Right lung (tissue), 10 donors: ENCODE results near the gene TOMM70. TPM values are rescaled to one million over a fixed set of nuclear protein-coding genes. Genes with fewer than 3 reads are reported as not detected.
"Not testable (repeated sequence)": the region's sequence is repeated elsewhere in the genome, so short reads cannot be mapped to it uniquely, and the experiment has no call there.

Experiments used
- DNase-seq, 2 donors: peaks; one replicate each; pipeline ENCODE4 v3.0.0-alpha.2; 2013
- long read RNA-seq, 8 donors: transcript quantifications; one replicate each; lab custom pipeline, GENCODE V29; 2026
- polyA plus RNA-seq, 5 donors: library from polyadenylated mRNA; unstranded; fragments of 120-200 nt; gene quantifications; one replicate each; pipeline versions ENCODE4 v1.2.1 to v1.2.3, GENCODE V29; 2013; ENCODE audit warnings: inconsistent platforms in 1 of 5, low replicate concordance in 1 of 5; ENCODE audit not compliant: insufficient read length in 5 of 5, insufficient read depth in 1 of 5

The TOMM70 gene
- polyA plus RNA-seq, result 10 to 100 TPM; 47.5 to 68.0 (median 61.9) TPM
- long read RNA-seq, donor 1, full-length matches to known transcripts, result 9 of 41 reads
- long read RNA-seq, donor 1, partial matches to known transcripts, result 32 of 41 reads
- long read RNA-seq, donor 1, other reads (novel, unspliced or antisense), result 0 of 41 reads
- long read RNA-seq, donor 2, full-length matches to known transcripts, result 12 of 12 reads
- long read RNA-seq, donor 2, partial matches to known transcripts, result 0 of 12 reads
- long read RNA-seq, donor 2, other reads (novel, unspliced or antisense), result 0 of 12 reads
- long read RNA-seq, donor 3, full-length matches to known transcripts, result 11 of 11 reads
- long read RNA-seq, donor 3, partial matches to known transcripts, result 0 of 11 reads
- long read RNA-seq, donor 3, other reads (novel, unspliced or antisense), result 0 of 11 reads
- long read RNA-seq, donor 4, full-length matches to known transcripts, result 5 of 5 reads
- long read RNA-seq, donor 4, partial matches to known transcripts, result 0 of 5 reads
- long read RNA-seq, donor 4, other reads (novel, unspliced or antisense), result 0 of 5 reads
- long read RNA-seq, donor 5, full-length matches to known transcripts, result 8 of 65 reads
- long read RNA-seq, donor 5, partial matches to known transcripts, result 51 of 65 reads
- long read RNA-seq, donor 5, other reads (novel, unspliced or antisense), result 6 of 65 reads
- long read RNA-seq, donor 6, full-length matches to known transcripts, result 8 of 14 reads
- long read RNA-seq, donor 6, partial matches to known transcripts, result 6 of 14 reads
- long read RNA-seq, donor 6, other reads (novel, unspliced or antisense), result 0 of 14 reads
- long read RNA-seq, donor 7, full-length matches to known transcripts, result 9 of 15 reads
- long read RNA-seq, donor 7, partial matches to known transcripts, result 6 of 15 reads
- long read RNA-seq, donor 7, other reads (novel, unspliced or antisense), result 0 of 15 reads
- long read RNA-seq, donor 8, full-length matches to known transcripts, result 2 of 20 reads
- long read RNA-seq, donor 8, partial matches to known transcripts, result 18 of 20 reads
- long read RNA-seq, donor 8, other reads (novel, unspliced or antisense), result 0 of 20 reads

- peak; percentile 97 to 98 for DNase-seq
These were observed at the start of gene TOMM70, which contains the start of gene LNP1 for GRCh38 chr3:100400780-100401673. TSS of gene TOMM70 (minus strand) at chr3:100401089. CDS start at chr3:100400949, 140 bp downstream. TSS of gene LNP1 (plus strand) at chr3:100401539. CDS start at chr3:100429730, 28,191 bp downstream.

DNA sequence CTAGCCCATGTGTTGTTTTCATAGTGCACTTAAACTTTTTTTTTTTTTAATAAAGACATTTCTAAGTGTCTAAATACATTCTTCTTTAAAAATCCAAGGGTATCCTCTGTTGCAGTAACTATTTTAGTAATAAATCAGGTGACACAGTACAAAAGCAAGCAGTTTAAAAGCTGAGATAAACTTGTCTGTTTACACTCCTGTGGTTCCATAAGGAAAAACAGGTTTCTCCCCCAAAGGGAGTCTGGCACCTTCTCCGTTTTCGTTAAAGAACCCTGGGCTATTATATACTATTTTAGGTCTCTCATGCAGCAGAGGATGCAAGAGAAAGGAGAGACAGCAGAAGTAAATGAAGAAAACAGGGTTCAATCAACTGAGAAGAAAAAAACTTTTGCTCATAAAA lies 48.3 kb upstream of the TOMM70 start:
- DNase-seq, result no peak

GRCh38 chr3:100448079-100448478 lies 47.2 kb upstream of the TOMM70 start:
- no peak for DNase-seq

DNA sequence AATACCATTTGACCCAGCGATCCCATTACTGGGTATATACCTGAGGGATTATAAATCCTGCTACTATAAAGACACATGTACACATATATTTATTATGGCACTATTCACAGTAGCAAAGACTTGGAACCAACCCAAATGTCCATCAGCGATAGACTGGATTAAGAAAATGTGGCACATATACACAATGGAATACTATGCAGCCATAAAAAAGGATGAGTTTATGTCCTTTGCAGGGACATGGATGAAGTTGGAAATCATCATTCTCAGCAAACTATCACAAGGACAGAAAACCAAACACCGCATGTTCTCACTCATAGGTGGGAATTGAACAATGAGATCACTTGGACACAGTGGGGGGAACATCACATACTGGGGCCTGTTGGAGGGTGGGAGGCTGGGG lies 46.2 kb upstream of the TOMM70 start:
- not testable (repeated sequence) for DNase-seq

DNA sequence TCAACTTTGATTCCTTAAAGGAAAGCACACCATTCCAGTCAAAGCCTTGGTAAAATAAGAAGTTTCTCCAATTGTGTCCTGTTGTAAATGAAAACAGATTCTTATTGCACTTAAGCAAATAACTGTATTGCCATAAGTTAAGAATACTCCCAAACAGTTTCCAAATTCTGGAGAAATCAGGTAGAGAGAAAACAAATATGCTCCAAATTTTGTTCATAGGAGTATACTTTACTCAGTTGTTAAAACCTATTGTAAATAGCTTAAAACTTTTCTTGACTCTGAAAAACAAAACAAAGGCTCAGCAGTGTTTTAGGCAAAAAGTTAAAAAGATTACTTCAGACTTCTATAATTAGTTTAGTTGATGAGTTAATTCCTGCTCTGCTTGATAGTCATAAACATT lies 42.8 kb upstream of the TOMM70 start:
- DNase-seq, result no peak

DNA sequence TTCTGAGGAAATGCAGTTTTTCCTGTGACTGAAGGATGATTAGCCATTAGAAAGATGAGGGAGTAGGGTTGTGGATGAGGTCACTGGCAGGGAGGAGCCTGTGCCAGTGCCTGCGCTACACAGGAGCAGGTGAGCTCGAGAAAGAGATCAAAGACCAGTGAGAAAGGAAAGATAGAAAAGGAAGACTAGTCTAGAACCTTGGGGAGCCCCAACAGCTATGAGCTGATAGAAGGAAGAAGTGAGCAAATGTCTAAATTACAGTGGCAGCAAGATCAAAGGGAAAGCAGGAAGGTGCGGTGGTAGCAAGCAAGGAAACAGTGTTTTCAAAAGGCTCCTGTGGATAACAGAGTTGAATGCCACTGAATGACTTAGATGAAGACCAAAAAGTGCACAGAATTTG lies 40.0 kb upstream of the TOMM70 start:
- no peak for DNase-seq

DNA sequence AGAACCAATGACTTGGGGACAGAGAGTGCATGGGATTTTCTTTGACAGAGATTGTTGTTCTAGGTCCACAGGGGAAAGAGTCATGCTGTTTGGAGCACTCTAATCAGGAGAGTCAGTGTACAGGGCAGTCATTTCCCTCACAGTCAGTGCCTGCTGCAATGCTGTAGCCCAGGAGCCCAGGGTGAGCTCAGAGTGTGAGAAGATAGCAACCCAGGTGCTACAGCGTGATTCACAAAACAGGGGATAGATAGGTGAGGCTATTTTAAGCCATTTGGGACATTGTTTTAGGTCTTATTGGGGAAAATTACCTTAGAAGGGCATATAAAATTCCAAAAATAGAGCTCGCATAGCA lies 37.7 kb upstream of the TOMM70 start:
- no peak for DNase-seq

- DNase-seq, result no peak
These were observed 37.1 kb upstream of the TOMM70 start for GRCh38 chr3:100437721-100438622.

- DNase-seq, result no peak
These were observed 36.1 kb upstream of the TOMM70 start for GRCh38 chr3:100436951-100437350.

DNA sequence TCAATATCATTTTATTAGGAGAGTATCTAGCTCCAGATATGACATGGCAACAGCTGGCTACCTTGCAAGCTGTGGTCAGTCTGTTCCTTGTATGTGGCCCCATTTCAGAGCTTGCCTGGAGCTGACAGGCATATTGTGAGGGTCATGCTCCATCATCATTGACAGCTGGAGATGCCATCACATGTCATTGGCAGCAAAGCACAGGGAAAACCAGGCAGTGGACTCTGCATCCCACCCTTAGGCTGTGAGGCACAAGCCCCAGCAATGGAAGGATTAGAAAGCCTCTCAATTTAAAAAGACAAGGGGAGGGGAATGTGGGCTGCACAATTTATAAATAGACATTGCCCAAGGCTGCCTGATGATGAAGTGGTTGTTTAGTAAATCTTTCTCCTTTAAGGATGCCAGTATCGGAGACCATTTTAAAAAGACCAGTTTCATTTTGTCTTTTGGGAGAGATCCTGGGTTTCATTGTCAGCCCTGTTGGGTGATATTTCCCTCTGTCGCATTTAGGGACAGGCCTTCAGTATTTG lies 28.4 kb upstream of the TOMM70 start:
- DNase-seq, result no peak

- peak in 1 of 2 donors; percentile 64 for DNase-seq
These were observed 26.8 kb upstream of the TOMM70 start for GRCh38 chr3:100427699-100428098.

DNA sequence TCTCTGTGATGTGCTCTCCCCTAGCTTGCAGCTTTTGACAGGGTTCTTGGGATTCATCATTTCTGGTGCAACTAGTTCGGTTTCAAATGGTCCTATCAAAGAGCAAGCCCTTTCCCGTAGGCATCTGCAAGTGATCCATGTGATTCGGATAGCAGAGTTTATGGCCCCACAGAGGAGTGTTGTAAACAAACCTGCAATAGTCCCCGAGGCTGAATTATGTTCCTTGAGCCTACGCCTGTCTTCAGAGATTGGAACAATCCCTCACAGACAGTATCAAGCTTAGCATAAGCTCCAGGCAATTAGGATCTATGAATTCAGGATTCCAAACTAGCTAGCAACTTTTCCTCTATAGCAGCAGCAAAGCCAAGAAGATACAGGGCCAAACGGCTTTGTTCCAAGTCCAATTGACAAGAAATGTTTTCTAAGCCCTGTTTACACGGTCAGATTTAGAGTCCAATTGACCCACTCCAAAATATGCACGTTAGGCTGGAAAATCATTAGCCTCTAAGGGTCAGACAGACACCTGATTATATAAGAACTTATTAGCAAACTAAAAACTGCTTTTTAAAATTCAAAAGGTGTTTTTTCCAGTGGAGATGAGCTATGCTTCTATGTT lies 25.3 kb upstream of the TOMM70 start:
- no peak for DNase-seq

DNA sequence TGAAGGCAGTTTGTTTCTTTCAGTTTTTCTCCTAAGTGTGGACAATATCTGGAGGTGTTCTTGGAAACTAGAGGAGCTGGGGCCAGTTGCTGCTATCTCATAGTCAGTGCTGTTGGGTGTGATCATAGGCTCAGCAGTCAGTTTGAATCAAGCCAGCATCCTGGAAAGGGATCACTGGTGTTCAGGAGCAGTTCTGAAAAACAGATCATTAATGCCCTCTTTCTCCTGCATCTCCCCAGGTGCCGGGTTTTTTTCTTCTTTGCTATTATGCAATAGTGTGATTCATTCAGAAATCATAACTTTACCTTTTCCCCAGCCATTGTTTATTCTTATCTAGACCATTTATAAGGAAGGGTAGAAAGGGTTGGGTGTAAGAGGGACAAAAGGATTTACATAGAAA lies 24.4 kb upstream of the TOMM70 start:
- no peak for DNase-seq

- DNase-seq, result no peak
These were observed 23.4 kb upstream of the TOMM70 start for GRCh38 chr3:100424261-100424660.

DNA sequence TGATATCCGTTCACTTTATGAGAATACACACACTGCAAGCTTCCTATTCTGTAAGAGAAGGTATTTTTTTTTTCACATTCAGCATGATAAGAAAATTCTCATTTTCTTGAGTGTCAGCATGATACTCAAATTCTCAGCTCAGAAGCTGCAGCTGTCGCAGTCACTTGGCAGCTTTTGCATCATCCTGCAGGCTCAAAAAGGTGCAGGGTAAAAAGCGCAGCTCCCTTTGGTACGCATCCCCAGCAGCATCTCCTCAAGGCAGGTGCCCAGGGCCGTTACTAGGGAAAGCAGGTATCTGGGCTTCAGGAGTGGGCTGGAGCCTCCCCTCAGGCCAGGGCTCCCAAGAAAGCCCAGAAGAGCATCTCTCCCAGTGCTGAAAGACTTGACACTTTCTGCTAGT lies 22.7 kb upstream of the TOMM70 start:
- no peak for DNase-seq

DNA sequence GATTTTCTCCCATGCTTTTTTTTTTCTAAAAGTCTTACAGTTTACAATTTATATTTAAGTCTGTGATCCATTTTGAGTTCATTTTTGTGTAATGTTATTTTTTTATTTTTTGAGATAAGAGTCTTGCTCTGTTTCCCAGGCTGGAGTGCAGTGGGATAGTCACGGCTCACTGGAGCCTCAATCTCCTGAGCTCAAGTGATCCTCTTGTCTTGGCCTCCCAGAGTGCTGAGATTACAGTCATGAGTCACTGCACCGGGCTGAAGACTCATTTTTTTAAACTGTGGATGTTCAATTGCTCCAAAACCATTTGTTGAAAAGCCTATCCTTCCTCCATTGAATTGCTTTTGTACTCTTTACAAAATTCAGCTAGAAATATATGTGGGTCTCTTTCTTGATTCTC lies 20.0 kb upstream of the TOMM70 start:
- DNase-seq, result no peak

DNA sequence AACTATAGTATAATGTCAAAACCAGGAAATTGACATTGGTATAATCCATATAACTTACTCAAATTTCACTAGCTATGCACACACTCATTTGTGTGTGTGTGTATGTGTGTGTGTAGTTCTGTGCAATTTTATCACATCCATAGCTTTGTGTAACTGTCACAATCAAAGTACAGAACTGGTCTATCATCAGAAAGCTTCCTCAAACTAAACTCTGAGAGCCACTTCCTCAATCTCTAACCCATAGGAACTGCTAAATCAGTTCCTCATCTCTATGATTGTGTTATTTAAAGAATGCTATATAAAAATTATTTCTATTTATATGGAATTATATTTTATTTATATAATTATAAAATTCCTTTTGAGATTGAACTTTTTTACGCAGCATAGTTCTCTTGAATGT lies 18.5 kb upstream of the TOMM70 start:
- no peak for DNase-seq

DNA sequence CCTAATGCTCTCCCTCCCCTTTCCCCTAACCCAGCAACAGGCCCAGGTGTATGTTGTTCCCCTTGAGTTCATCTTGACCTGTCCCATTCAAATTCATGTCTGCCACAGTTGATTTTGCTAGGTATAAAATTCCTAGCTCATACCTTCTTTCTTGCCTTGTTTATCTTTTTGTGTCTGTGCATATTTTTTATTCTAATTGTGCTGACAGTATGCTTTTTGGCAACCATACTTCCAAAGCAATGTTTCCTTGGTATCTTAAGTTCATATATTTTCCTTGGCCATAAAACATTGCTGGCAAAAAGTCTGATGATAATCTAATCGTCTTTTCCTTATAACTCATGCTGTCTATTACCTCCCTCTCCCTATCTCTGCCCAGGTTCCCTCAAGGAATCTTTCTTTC lies 16.0 kb upstream of the TOMM70 start:
- DNase-seq, result no peak

GRCh38 chr3:100416176-100416575 lies 15.3 kb upstream of the TOMM70 start:
- no peak for DNase-seq
